ENCODE data around the gene RBFOX1. TPM values are rescaled to one million over a fixed set of nuclear protein-coding genes. Genes with fewer than 3 reads are reported as not detected.

The RBFOX1 gene
- total and polyA plus RNA-seq, 2 donors from 2014 or later: 0.24 to 0.66 TPM

GRCh38 chr16:7714775-7715174 is 382.1 kb downstream of the RBFOX1 start:
- no peaks in the 10 kb centered on the region for H3K4me1 ChIP-seq (ENCODE audit: control insufficient read depth in 2 of 3, insufficient read depth in 2 of 3, low read depth in 1 of 3, low read length in 3 of 3)
- DNase-seq: no peak
- H3K27ac ChIP-seq (ENCODE audit: low read depth in 2 of 2, low read length in 2 of 2): no peak overlapping the region
- H3K36me3 ChIP-seq (ENCODE audit: control insufficient read depth in 2 of 3, insufficient read depth in 3 of 3, low read length in 3 of 3): no peaks in the 10 kb centered on the region
- H3K9me3 ChIP-seq (ENCODE audit: control insufficient read depth in 2 of 3, insufficient read depth in 1 of 3, low read length in 3 of 3): no peaks in the 10 kb centered on the region
- H3K4me3 ChIP-seq (ENCODE audit: low read length in 3 of 3): no peak overlapping the region
- FAIRE-seq: no peak
- intact Hi-C loops (cut with DNase I): no loop called here
- no peaks in the 10 kb centered on the region for H3K27me3 ChIP-seq (ENCODE audit: control insufficient read depth, insufficient read depth, low read length)
- no peak overlapping the region for H3K9ac ChIP-seq (ENCODE audit: low read length in 3 of 3)
- TF ChIP-seq, protein P1, sequence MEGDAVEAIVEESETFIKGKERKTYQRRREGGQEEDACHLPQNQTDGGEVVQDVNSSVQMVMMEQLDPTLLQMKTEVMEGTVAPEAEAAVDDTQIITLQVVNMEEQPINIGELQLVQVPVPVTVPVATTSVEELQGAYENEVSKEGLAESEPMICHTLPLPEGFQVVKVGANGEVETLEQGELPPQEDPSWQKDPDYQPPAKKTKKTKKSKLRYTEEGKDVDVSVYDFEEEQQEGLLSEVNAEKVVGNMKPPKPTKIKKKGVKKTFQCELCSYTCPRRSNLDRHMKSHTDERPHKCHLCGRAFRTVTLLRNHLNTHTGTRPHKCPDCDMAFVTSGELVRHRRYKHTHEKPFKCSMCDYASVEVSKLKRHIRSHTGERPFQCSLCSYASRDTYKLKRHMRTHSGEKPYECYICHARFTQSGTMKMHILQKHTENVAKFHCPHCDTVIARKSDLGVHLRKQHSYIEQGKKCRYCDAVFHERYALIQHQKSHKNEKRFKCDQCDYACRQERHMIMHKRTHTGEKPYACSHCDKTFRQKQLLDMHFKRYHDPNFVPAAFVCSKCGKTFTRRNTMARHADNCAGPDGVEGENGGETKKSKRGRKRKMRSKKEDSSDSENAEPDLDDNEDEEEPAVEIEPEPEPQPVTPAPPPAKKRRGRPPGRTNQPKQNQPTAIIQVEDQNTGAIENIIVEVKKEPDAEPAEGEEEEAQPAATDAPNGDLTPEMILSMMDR (IDR thresholded peaks at IDR 0.05; ENCODE audit: borderline replicate concordance, extremely low read depth, insufficient read depth): no peak

DNA sequence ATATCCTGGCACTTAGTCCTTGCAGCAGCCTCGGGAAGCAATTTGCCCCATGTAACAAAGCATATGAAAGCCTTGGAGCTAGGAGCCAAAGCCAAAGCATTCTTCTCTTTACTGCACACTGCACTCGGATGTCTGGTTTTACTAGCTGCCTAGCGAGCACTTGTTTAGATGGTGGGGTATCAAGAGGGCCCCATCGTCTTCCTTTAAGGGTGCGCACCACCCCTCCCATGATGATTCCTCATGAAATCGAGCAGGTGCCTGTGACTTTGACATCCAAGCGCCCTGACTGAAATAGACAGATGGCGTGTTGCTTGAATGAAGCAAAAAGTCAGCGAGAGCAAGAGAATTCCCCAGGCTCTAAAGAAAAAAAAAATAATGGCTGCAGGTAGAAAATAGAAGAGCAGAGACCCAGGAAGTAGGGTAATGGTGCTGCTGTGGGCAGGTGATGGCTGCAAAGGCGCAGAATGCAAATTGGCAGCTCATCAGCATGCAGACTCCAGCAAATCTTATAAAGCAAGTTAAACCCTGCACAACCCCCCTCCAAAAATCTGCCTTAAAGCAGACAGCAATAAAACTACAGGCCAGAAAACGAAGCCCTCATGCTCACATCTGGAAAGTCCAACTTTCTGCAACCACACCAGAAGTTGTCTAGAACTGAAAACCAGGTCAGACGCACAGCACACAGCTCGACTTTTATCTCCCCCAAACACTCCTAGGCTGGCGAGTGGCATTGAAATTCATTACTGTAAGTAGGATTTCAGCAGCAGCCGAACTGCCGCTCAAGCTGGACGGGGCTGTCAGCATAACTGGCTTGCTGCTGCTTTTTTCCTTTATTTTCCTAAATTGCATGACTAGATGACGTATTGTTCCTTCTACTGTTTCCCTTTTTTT is 384.3 kb downstream of the RBFOX1 start:
- FAIRE-seq: no peak
- no peak for DNase-seq
- Histone ChIP-seq H3K9ac (ENCODE audit: low read length in 3 of 3) (no peak overlapping the region), H3K27me3 (ENCODE audit: control insufficient read depth, insufficient read depth, low read length) (no peaks in the 10 kb centered on the region), H3K27ac (ENCODE audit: low read depth in 2 of 2, low read length in 2 of 2) (no peak overlapping the region), H3K4me1 (ENCODE audit: control insufficient read depth in 2 of 3, insufficient read depth in 2 of 3, low read depth in 1 of 3, low read length in 3 of 3) (no peaks in the 10 kb centered on the region), H3K4me3 (ENCODE audit: low read length in 3 of 3) (no peak overlapping the region), H3K36me3 (ENCODE audit: control insufficient read depth in 2 of 3, insufficient read depth in 3 of 3, low read length in 3 of 3) (no peaks in the 10 kb centered on the region), H3K9me3 (ENCODE audit: control insufficient read depth in 2 of 3, insufficient read depth in 1 of 3, low read length in 3 of 3) (no peaks in the 10 kb centered on the region)
- intact Hi-C loops (cut with DNase I): no loop called here
- TF ChIP-seq, protein P1 (IDR thresholded peaks at IDR 0.05; ENCODE audit: borderline replicate concordance, extremely low read depth, insufficient read depth): no peak

DNA sequence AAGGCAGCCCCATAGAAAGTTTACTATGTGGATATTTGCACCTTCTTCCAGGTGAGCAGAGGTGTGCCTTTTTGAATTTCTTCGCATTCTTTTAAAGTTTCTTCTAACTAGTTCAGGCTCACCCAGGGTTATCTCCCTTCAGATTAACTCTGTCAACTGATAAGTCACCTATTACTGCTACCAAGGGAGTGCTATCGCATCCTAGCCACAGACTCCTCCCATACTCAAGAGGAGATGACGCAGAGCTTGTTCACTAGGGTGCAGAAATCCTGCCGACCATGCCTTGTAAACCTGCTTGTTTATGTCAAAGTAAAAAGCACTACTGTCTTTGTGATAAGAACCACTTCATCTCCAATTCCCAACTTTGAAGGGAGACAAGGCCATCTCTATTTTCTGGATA is 390.1 kb downstream of the RBFOX1 start:
- no peaks in the 10 kb centered on the region for H3K36me3 ChIP-seq (ENCODE audit: control insufficient read depth in 2 of 3, insufficient read depth in 3 of 3, low read length in 3 of 3)
- intact Hi-C loops (cut with DNase I): no loop called here
- DNase-seq: no peak
- TF ChIP-seq, protein P1 (IDR thresholded peaks at IDR 0.05; ENCODE audit: borderline replicate concordance, extremely low read depth, insufficient read depth): no peak
- FAIRE-seq: no peak
- H3K4me3 ChIP-seq (ENCODE audit: low read length in 3 of 3): no peak overlapping the region
- H3K27ac ChIP-seq (ENCODE audit: low read depth in 2 of 2, low read length in 2 of 2): no peak overlapping the region
- no peaks in the 10 kb centered on the region for H3K27me3 ChIP-seq (ENCODE audit: control insufficient read depth, insufficient read depth, low read length)
- H3K4me1 ChIP-seq (ENCODE audit: control insufficient read depth in 2 of 3, insufficient read depth in 2 of 3, low read depth in 1 of 3, low read length in 3 of 3): no peaks in the 10 kb centered on the region
- no peaks in the 10 kb centered on the region for H3K9me3 ChIP-seq (ENCODE audit: control insufficient read depth in 2 of 3, insufficient read depth in 1 of 3, low read length in 3 of 3)
- no peak overlapping the region for H3K9ac ChIP-seq (ENCODE audit: low read length in 3 of 3)
